Effector CD4-positive, alpha-beta T cell (primary cell): ENCODE measurements around the gene CPXM1.
"Not testable (repeated sequence)": the region's sequence is repeated elsewhere in the genome, so short reads cannot be mapped to it uniquely, and the experiment has no call there.

Experiments used
- DNase-seq: peaks from one replicate; pipeline ENCODE4 v3.0.0-alpha.2; 2020
- total RNA-seq: gene quantifications from one replicate; lab custom pipeline; 2026; lab: John Stamatoyannopoulos, UW

Gene CPXM1
- total RNA-seq: 0.75 reads per million

DNA sequence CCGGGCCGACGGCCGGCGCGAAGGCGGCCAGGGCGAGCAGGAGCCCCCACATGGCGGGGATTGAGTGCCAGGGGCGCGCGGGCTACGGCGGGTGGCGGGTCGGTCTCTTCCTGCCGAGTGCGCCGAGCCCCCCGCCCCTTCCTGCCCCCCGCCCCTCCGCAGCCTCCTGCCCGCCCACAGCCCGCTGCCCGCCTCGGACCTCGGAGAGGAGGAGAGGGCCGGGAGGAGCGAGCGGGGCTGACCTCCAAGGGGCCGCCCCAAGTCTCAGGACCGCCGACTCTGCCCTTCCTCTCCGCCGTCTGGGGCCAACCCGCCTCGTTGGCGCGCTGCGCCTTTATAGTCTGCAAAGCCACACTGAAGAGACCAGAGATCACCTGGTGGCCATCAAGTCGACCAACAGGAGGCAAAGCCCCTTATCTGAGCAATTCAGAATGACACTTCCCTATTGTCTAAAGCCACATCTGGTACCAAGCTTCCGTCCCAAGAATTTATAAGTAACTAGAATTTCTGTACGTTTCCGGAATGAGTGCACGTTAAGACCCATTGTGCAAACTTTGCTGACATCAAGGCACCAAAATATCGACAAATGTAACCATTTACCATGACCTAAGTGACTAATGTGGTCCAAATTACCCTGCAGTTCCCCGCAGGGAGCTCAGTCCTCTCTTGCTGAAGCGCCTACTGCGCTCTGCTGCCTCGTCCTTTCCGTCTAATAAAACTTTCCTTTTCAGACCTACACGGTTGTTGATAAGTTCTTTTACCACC, at the start of gene CPXM1:
CPXM1 (minus strand) TSS at position 107 of the 765 bp plus-strand sequence; CDS start at position 52, 55 bp downstream.
- no peak for DNase-seq

GRCh38 chr20:2849529-2849928, 49.1 kb upstream of the CPXM1 start:
- DNase-seq: no peak

GRCh38 chr20:2847802-2848201, 47.4 kb upstream of the CPXM1 start:
- DNase-seq: no peak

GRCh38 chr20:2846698-2847097, 46.3 kb upstream of the CPXM1 start:
- DNase-seq: no peak

GRCh38 chr20:2845607-2846006, 45.2 kb upstream of the CPXM1 start:
- no peak for DNase-seq

DNA sequence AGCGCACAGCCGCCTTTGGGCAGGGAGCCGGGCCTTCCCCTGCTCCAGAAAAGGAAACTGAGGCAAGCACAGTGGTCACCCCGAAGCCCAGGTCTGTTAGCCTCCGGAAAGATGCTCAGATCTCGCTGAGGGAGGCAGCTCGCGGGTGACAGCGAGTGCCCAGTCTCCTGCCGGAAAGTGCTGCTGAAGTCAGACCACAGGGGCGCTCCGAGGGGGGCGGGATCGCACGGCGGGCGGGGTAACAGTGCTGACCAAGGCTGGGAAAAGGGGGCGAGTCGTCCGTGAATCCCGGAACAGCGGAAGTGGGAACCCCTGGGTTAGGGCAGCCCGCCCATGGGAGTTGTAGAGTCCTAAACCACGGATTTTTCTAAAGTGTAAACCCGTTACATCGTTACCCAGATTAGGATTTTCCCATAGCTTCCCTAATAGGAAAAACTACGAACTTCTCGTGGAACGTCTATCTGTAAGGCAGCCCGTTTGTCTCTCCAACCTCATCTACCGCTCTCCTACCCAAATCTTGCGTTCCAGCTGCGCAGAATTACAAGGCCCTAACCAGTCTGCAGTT, 40.6 kb upstream of the CPXM1 start:
- peak; percentile 26 for DNase-seq

DNA sequence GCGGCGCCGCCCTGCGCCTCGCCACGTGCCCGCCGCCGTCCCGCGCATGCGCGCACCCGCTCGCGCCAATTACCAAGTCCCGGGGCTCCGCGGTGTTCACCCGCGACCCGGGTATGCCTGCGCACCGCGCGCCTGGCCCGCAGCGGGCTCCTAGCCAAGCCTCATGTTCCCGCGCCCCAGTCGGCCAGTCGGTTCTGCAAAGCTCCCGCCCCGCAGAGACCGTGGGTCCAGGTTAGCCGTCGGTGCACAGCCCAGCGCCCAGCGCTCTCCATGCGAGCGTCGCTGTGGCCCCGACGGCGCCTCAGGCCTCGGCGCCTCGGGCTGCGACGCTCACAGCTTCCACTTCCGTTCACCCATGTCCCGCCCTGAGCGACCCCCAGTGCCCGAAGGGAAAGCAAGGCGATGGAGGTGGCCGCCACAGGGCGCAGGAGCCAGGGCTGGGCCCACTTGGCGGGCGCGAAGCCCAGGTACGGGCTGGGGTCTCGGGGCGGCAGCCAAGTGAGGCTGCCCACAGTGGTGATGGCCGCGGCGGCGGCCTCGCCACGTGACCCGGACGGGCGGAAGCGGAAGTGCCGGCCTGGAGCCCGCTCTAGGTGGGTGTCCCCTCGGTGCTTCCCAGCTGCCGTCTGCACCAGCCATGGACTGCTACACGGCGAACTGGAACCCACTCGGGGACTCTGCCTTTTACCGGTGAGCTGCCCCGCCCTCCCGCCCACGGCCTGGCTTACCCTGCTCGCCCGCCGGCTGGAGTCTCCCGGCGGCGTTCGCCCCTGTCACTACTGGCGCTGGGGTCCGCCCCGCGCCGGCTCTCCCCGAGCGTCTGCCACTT, 39.9 kb upstream of the CPXM1 start, which contains the start of the genes PCED1A and VPS16:
PCED1A (minus strand) TSS at position 518 of the 829 bp plus-strand sequence. CDS start 743 bp downstream, outside the sequence.
VPS16 (plus strand) TSS at position 608 of the 829 bp plus-strand sequence; CDS start at position 638, 30 bp downstream.
- peak; percentile 83 for DNase-seq

- DNase-seq: no peak
Observed at GRCh38 chr20:2839732-2840137, 39.3 kb upstream of the CPXM1 start.

- no peak for DNase-seq
Observed at GRCh38 chr20:2838847-2839671, 38.6 kb upstream of the CPXM1 start.

DNA sequence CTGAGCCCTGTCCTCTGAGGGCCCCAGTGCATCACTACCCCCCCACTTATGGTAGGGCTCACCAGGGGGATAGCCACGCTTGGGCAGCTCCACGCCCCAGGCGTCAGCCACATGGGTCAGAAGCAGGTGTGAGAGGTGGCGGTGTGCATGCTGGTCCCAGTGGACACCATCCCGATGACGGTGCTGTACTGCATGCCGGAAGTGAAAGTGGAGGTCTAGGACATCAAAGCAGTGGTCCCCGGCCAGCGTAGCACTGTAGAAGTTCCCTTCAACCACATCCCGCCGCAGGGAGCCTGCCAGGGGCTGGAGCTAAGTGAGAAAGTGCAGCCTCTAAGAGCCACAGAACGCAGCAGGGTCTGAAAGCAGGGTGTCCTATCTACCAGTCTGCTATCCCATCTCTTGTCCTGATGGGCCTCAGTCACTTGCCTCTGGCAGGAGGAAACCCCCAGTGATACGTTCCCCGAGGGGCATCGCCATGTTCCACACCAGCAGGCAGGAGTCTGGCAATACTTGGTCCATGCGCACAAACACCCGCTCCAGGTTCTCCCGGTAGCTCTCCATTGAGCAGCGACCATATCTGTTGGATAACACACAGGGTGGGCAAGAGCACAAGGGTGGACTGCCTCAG, 37.9 kb upstream of the CPXM1 start:
- DNase-seq: no peak

- no peak for DNase-seq
Observed at GRCh38 chr20:2837221-2837960, 37.0 kb upstream of the CPXM1 start.

DNA sequence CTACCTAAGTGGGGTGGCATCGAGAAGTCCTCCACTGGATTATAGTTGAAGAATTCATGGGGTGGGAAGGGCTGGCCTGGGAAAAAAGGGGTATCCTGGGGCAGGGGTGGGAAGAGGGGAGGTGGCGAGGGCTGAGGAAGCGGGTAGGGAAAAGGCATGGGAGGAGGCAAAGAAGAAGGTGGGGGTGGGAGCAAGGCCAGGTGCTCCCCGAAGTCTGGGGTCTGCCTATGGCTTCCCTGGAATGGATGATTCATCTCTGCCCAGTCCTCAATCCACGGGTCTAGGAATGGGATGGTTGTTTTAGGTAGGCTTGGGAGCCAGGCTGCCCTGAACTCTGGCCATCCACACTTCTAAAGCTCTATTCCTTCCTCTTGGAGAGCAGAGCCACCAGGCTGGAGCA, 35.6 kb upstream of the CPXM1 start:
- DNase-seq: no peak

DNA sequence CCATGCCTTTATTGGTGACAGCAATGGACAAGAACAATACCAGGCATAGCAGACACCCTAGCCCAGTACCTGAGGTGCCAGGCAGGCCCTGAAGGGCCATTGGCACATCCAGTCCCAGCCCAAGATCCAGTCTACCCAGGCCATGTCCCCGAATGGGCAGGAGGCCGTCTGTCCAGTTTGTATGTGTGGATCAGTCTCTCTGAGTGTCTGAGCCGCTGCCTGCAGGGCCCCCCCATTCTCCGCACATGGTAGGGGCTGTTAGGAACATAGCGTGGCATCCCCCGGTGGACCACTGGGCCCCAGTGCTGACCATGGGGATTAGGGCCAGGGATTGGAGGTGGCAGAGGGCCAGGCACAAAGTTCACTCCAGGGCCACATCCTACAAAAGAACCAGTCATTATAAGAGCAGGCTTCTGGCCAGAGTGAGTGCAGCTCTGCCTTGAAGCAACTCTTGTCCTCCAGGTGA, 34.9 kb upstream of the CPXM1 start:
- DNase-seq: no peak

DNA sequence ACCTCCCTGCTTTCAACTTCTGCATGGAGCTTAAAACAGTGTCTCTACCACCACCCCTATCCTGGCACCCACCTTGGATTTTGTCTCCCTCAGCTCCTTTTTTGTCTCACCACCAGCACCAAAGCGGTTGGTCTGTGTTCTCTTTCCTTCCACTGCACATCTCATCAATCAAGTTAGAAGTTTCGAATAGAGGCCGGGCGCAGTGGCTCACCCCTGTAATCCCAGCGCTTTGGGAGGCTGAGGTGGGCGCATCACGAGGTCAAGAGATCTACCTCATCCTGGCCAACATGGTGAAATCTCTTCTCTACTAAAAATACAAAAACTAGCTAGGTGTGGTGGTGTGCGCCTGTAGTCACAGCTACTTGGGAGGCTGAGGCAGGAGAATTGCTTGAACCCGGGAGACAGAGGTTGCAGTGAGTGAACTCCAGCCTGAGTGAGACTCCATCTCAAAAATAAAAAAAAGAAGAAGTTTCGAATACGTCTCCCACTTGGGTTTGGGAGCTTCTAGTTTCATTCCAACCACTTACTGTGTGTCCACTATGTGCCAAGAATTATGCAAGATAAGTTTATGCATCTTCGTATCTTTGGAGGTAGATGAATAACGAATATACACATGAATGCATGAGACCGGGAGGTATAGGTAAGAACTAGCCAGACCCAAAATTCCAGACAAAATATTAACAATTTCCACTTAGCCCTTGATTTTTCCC, 34.1 kb upstream of the CPXM1 start:
- no peak for DNase-seq

DNA sequence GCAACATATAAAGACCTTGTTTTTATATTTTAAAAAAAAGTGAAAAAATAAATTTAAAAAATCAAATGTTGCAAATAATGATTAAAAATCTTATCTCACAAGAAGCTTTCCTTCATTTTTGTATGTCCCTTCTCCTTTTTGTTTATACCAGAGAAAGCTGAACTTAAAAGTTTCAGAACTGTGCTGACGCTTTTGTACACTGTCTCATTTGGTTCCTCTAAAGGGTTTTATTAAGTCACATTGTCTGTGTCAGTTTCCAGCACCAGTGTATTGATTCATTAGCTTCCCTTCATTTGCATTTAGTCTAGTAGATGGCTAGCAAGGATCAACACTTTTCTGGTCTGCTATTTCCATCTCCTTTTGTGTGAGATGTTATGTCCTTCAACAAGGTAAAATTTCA, 33.3 kb upstream of the CPXM1 start:
- DNase-seq: no peak

GRCh38 chr20:2831206-2831605, 30.8 kb upstream of the CPXM1 start:
- DNase-seq: not testable (repeated sequence)

GRCh38 chr20:2829376-2829775, 28.9 kb upstream of the CPXM1 start:
- DNase-seq: no peak

DNA sequence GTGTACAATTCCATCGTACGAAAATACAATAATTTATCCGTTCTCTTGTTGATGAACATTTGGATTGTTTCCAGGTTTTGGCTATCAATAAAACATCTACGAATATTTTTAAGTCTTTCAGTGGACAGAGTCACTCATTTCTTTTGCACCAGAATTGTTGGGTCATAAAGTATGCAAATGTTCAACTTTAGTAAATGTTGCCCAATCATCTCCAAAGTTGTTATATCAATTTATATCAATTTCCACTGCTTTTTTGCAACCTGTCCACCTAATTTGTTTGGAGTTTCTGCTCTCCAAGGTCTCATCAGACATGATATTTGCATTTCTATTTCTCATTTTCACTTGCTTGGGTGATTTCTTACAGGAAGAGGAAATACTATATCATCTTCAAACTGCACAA, 26.2 kb upstream of the CPXM1 start:
- no peak for DNase-seq

GRCh38 chr20:2825761-2826160, 25.3 kb upstream of the CPXM1 start:
- no peak for DNase-seq

GRCh38 chr20:2822073-2822472, 21.6 kb upstream of the CPXM1 start:
- DNase-seq: no peak
